Hematopoietic multipotent progenitor cell treated with erythropoietin and hydrocortisone succinate and interleukin-3 and kit ligand, for 17 days (in vitro differentiated cells): Measurements from ENCODE around the gene GRIP1.

Experiments
- DNase-seq: peaks from one replicate; pipeline ENCODE4 v3.0.0-alpha.2; 2015; ENCODE audit warnings: low spot score

Gene GRIP1

GRCh38 chr12:66387117-66387516 is 291.8 kb downstream of the GRIP1 start:
- no peak for DNase-seq

- DNase-seq = no peak
These were observed 297.9 kb downstream of the GRIP1 start for GRCh38 chr12:66380769-66381535.

GRCh38 chr12:66379616-66380015 is 299.3 kb downstream of the GRIP1 start:
- DNase-seq = no peak

GRCh38 chr12:66375560-66375959 is 303.3 kb downstream of the GRIP1 start:
- no peak for DNase-seq

GRCh38 chr12:66371982-66372381 is 306.9 kb downstream of the GRIP1 start:
- DNase-seq = no peak

- DNase-seq = no peak
These were observed 311.7 kb downstream of the GRIP1 start for GRCh38 chr12:66367015-66367667.

GRCh38 chr12:66365718-66366490 is 313.0 kb downstream of the GRIP1 start:
- DNase-seq = no peak

- DNase-seq = no peak
These were observed 317.2 kb downstream of the GRIP1 start for GRCh38 chr12:66361703-66362102.

GRCh38 chr12:66359300-66359699 is 319.6 kb downstream of the GRIP1 start:
- DNase-seq = no peak

- no peak for DNase-seq
These were observed 324.6 kb downstream of the GRIP1 start for GRCh38 chr12:66354291-66354690.

- no peak for DNase-seq
These were observed 326.0 kb downstream of the GRIP1 start for GRCh38 chr12:66352899-66353298.

- DNase-seq = no peak
These were observed 326.7 kb downstream of the GRIP1 start for GRCh38 chr12:66352197-66352596.

- DNase-seq = no peak
These were observed 327.6 kb downstream of the GRIP1 start for GRCh38 chr12:66351301-66351700.

GRCh38 chr12:66345956-66346355 is 332.9 kb downstream of the GRIP1 start:
- peak; percentile 35 for DNase-seq

GRCh38 chr12:66345212-66345611 is 333.7 kb downstream of the GRIP1 start:
- DNase-seq = no peak

GRCh38 chr12:66341126-66341525 is 337.8 kb downstream of the GRIP1 start:
- peak; percentile 30 for DNase-seq

- DNase-seq = no peak
These were observed 338.7 kb downstream of the GRIP1 start for GRCh38 chr12:66340131-66340530.

- peak; percentile 53 for DNase-seq
These were observed 341.4 kb downstream of the GRIP1 start for GRCh38 chr12:66337381-66338010.

GRCh38 chr12:66335746-66336145 is 343.1 kb downstream of the GRIP1 start:
- DNase-seq = no peak

GRCh38 chr12:66331814-66332213 is 347.1 kb downstream of the GRIP1 start:
- no peak for DNase-seq

GRCh38 chr12:66331016-66331415 is 347.9 kb downstream of the GRIP1 start:
- no peak for DNase-seq

GRCh38 chr12:66329941-66330340 is 348.9 kb downstream of the GRIP1 start:
- no peak for DNase-seq
